COLO668 (cell line): Measurements from ENCODE around the gene KLF8.
"Not testable (repeated sequence)": the region's sequence is repeated elsewhere in the genome, so short reads cannot be mapped to it uniquely, and the experiment has no call there.

Experiments
- DNase-seq: peaks from one replicate; lab custom pipeline; 2025; ENCODE audit not compliant: unreplicated experiment; lab: John Stamatoyannopoulos, UW

The KLF8 gene

GRCh38 chrX:56232221-56233082 is at the start of gene KLF8:
TSS of gene KLF8 (plus strand) at chrX:56232356. CDS start at chrX:56233335, 979 bp downstream.
- DNase-seq: peak; percentile 0

- DNase-seq: not testable (repeated sequence)
These were observed 25.2 kb upstream of the KLF8 start for GRCh38 chrX:56206945-56207344.

DNA sequence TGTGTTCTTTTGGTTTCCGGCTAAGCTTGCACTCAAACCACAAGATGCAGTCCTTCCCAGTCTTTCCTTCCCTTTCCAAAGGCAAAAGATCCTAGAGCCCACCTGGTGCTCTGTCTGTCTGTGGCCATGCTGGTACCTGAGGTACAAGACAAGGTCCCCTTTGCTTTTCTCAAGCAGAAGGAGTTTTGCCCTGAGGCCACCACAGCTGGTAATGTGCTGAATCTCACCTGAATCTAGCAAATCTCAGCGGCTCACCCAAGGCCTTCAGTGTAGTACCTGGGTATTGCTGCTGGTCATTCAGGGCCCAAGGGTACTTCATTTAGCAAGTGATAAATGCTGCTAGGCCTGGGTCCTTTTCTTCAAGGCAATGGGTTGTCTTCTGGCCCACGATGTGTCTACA is 20.5 kb upstream of the KLF8 start:
- DNase-seq: no peak

- DNase-seq: no peak
These were observed 15.8 kb upstream of the KLF8 start for GRCh38 chrX:56216332-56216731.

DNA sequence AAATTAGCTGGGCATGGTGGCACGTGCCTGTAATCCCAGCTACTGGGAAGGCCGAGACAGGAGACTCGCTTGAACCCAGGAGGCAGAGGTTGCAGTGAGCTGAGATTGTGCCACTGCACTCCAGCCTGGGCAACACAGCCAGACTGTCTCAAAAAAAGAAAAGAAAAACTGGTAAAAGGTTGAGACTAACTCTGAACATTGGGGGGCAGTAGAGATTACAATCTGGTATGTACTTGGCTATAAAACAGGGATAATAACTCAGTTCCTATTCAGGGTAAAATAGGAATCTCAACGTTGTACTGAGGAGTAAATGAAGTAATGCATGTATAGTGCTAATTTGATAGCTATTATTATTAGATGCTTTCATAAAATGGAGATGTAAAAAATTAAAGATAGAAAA is 12.5 kb upstream of the KLF8 start:
- DNase-seq: no peak

GRCh38 chrX:56221101-56221500 is 11.1 kb upstream of the KLF8 start:
- DNase-seq: no peak

GRCh38 chrX:56222473-56223000 is 9.6 kb upstream of the KLF8 start:
- DNase-seq: no peak

DNA sequence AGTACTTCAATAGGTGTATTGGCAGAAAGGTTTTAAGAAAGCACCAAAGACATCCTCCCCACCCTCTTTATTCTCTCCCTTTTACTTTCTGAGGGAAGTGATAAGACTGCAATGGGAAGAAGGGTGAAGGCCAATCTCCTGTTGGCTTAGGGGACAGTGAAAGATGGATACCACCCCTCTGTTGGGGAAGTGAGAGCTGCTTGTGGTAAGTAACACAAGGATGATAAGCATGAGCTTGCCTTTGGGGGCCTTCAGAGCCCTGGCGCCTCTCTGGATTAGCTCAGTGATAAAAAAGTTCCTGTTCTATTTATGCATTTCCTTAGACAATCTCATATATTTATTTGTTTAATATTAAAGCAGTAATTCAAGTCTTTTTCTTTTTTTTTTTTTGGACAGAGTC is 5.2 kb upstream of the KLF8 start:
- DNase-seq: no peak

- no peak for DNase-seq
These were observed 3.2 kb upstream of the KLF8 start for GRCh38 chrX:56228914-56229313.

GRCh38 chrX:56231537-56232090 is 542 bp upstream of the KLF8 start:
- DNase-seq: no peak

DNA sequence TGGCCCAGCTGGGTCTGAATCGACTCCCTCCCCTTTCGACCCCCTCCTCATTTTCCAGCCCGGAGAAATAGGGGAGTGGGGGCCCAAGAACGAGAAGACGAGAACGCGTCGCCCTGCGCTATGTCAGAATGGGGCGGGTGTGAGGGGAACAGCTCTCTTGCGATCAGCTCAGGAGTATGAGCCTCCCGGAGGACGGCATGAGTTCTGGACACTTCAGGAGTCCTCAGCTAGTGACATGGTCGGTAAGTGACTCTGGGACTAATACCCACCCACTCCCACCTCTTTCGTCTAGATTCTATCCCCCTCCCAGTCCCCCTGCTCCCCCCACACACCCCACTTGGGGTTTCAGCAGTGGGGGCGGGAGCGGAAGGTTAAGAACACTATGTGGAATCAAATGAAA is 944 bp downstream of the KLF8 start:
- no peak for DNase-seq

- no peak for DNase-seq
These were observed 1.5 kb downstream of the KLF8 start for GRCh38 chrX:56233682-56234081.

GRCh38 chrX:56248492-56248891 is 16.3 kb downstream of the KLF8 start:
- peak; percentile 23 for DNase-seq

- no peak for DNase-seq
These were observed 21.9 kb downstream of the KLF8 start for GRCh38 chrX:56253832-56254703.

GRCh38 chrX:56268888-56269287 is 36.7 kb downstream of the KLF8 start:
- DNase-seq: no peak

DNA sequence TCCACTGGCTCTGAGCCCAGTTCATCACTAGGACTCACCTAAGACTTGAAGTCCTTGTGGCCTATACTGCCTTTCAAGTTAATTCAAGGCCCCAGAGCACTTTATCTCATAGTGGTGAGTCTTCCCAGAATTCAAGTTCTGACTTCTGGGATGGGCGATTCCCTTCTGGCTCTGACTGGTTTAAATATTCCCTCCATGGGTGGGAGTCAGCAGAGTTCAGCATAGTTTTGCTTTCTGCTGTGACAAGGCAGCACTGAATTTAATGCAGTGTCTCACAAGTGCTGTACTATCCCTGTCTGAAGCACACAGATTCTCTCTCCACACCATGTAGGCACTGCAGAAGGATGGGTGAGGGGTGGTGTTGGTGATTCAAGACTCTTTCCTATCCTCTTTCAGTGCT is 46.5 kb downstream of the KLF8 start:
- no peak for DNase-seq

DNA sequence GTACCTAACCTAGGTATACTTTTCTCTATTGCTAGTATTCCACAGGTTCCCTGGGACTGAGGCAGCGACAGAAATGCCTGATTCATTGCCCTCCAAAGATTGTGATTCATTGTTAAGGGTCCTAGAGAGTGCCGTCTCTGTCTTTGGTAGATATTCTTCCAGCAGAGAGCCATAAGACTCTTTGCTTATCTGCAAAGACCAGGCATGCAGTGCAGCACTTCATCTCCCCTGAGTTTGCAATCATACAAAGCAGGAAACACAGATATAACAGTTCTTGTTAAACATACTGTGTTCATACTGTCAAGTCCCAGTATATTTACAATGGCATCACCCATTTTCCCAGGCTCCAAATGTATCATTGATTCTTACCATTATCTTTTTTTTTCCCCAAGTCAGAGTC is 47.7 kb downstream of the KLF8 start:
- DNase-seq: no peak

GRCh38 chrX:56281789-56282188 is 49.6 kb downstream of the KLF8 start:
- DNase-seq: no peak

GRCh38 chrX:56284269-56284668 is 52.1 kb downstream of the KLF8 start:
- DNase-seq: no peak

DNA sequence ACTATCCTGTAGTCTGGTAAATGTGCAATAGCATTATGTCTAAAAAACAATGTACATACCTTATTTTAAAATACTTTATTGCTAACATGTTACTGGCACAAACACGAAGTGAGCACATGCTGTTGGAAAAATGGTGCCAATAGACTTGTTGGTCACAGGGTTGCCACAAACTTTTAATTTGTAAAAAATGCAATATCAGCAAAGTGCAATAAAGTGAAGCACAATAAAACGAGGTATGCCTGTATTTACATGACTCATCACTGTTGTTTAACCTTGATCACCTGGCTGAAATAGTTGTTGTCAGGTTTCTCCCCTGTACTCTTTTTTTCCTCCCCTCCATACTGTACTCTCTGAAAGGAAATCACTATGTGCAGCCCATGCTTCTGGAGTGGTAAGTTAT is 56.5 kb downstream of the KLF8 start:
- no peak for DNase-seq

GRCh38 chrX:56289449-56289848 is 57.3 kb downstream of the KLF8 start:
- no peak for DNase-seq

- DNase-seq: no peak
These were observed 76.6 kb downstream of the KLF8 start for GRCh38 chrX:56308726-56309125.
